Cardiac ventricle fibroblast (primary cell): ENCODE results near the gene HP. TPM values are rescaled to one million over a fixed set of nuclear protein-coding genes. Genes with fewer than 3 reads are reported as not detected.

Source experiments
- total RNA-seq: library from RNA; depleted of rRNA; stranded (reverse); fragments of >200 nt; gene quantifications from 2 replicates; pipeline ENCODE4 v1.2.3, GENCODE V29; 2015

HP gene, protein sequence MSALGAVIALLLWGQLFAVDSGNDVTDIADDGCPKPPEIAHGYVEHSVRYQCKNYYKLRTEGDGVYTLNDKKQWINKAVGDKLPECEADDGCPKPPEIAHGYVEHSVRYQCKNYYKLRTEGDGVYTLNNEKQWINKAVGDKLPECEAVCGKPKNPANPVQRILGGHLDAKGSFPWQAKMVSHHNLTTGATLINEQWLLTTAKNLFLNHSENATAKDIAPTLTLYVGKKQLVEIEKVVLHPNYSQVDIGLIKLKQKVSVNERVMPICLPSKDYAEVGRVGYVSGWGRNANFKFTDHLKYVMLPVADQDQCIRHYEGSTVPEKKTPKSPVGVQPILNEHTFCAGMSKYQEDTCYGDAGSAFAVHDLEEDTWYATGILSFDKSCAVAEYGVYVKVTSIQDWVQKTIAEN
- total RNA-seq: 7.2 and 17.7 TPM in 2 replicates

DNA sequence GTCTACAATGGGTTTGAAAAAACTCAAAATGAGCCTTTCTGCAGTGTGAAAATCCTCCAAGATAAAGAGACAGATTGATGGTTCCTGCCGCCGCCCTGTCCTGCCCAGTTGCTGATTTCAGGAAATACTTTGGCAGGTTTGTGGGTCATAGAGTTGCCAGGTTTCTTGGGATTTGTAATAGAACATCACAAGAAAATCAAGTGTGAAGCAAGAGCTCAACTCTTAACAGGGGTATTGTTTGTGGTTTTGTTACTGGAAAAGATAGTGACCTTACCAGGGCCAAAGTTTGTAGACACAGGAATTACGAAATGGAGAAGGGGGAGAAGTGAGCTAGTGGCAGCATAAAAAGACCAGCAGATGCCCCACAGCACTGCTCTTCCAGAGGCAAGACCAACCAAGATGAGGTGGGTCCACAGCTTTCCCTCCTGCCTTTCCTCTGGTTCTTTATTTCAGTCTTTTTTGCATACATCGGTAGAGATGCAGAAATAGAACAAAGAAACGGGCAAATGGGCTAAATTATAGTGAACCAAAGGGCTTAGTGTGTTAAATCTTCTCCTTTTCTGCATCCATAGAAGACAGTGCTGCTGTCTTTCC lies at the start of gene HP:
Gene HP (plus strand): TSS at position 252 of the 594 bp plus-strand sequence. CDS start 148 bp downstream, at position 400.

DNA sequence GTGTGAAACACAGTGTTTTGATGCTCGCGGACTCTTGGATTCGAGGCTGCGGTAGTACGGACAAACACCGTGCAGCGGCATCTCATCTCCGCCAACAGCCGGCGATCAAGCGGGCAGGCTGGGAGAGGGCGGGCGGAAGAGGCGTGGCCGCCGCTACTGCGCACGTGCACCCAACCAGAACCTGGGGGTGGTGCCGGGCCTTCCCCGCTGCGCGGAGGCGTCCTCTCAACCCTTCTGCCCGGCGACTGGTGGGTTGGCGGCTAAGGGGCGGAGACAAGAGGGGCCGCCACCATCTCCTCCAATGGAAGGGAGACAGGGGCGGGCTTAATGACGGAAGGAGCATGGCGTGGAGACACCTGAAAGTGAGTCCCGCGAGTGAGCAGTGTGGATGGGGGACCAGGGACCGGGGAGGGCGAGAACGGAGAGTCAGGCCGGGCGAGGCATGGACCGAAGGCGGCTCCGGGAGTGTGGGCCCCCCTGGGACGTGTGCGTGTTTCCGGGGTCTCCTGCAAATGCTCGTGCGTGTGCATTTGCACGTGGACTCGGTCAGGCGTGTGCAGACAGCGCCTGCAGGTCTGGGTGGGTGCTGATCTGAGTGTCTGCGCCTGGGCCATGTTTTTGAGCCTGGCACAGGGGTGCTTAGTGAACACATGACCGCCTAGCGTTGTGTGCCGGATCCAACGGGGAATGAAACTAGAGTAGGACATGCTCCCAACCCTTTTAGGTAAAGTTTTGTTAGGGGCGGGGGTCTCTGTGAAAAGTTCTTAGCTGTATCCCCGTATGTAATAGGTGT lies 45.7 kb upstream of the HP start, which contains the start of gene DHODH:
Gene DHODH (plus strand): TSS at position 321 of the 793 bp plus-strand sequence. CDS start 21 bp downstream, at position 342.

DNA sequence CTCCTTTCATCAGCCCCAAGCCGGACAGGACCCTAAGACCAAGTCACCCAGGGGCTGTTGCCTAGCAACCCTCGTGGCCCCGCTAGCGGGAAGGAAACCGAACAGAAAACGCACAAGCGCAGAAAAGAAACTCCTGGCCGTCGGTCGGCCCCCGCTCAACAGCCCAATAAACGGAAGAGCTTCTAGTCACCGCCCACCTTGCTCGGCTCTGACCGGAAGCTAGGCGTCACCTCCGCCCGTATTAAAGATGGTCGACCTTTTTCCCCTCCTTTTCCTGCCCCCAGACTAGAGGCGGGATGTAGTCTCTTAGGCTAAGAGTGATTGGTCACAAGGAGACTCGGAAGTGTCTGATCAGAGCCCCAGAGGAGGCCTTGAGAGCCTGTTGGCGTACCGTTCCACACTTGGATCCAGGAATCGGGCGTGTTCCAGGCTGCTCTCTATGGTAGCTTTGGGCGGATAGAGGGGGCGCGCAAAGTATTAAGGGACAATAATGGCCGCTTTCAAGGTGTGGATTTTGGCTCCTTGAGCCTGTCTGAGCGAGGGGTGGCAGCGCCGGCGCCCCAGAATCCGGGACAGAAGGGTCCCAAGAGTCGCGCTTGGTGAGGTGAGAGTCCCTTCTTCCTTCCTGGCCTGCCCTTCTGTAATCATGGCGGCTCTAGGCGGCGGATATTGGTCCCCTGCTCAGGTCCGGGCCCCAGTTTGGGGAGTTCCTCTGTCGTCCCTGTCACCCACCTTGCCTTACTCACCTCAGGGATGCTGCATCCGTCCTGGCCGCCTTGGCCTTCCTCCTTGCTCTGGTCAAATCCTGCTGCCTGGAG lies 39.4 kb downstream of the HP start, which contains the start of the genes DHX38 and TXNL4B:
Gene DHX38 (plus strand): TSS at position 400 of the 818 bp plus-strand sequence. CDS start 2,311 bp downstream, outside the sequence.
Gene TXNL4B (minus strand): TSS at position 173 of the 818 bp plus-strand sequence. CDS start 2,871 bp downstream, outside the sequence.

Other genes with a start within 250 kb of the HP start
- gene AP1G1, start 245.7 kb upstream of the HP start, total RNA-seq: 31.8 and 48.2 TPM in 2 replicates
- 12.2 TPM in 2 replicates for gene ATXN1L, start 208.5 kb upstream of the HP start, total RNA-seq
- gene ZNF821, start 170.3 kb upstream of the HP start, total RNA-seq: 1.6 and 3.5 TPM in 2 replicates
- gene IST1, start 159.0 kb upstream of the HP start, total RNA-seq: 123 and 148 TPM in 2 replicates
- not detected in 2 replicates for gene PKD1L3, start 54.1 kb upstream of the HP start, total RNA-seq
- gene DHODH, start 45.8 kb upstream of the HP start, total RNA-seq: 2.6 and 4.2 TPM in 2 replicates
- 0.56 and 0.98 TPM in 2 replicates for gene HPR, start 8.7 kb downstream of the HP start, total RNA-seq
- gene TXNL4B, start 39.1 kb downstream of the HP start, total RNA-seq: 9.4 and 11.0 TPM in 2 replicates
- 23.1 and 41.4 TPM in 2 replicates for gene DHX38, start 39.3 kb downstream of the HP start, total RNA-seq
- gene PMFBP1, start 117.7 kb downstream of the HP start, total RNA-seq: not detected in 2 replicates